OCI-LY7 (cell line): ENCODE results near the gene KIAA1217. TPM values are rescaled to one million over a fixed set of nuclear protein-coding genes. Genes with fewer than 3 reads are reported as not detected.

ENCODE experiments used
- BruUV-seq: library from RNA; stranded (reverse); fragments of 400-500 nt; replicated peaks from 2 replicates; lab custom pipeline; 2021; lab: Mats Ljungman, UMichigan
- CTCF ChIA-PET: fragments of 300-600 bp; sonication (Branson Sonifier 250); formaldehyde crosslinking; loops from one replicate; lab custom pipeline; 2022; ENCODE audit warnings: antibody characterized with exemption; ENCODE audit not compliant: unreplicated experiment; lab: Charles Lee
- POLR2A ChIA-PET: fragments of 300-600 bp; sonication (Branson Sonifier 250); formaldehyde crosslinking; loops from one replicate; lab custom pipeline; 2022; ENCODE audit warnings: antibody characterized with exemption; lab: Charles Lee
- DNase-seq: peaks from one replicate; pipeline ENCODE4 v3.0.0-alpha.2; 2015; ENCODE audit warnings: low spot score
- H2AFZ ChIP-seq: fragments of 200-600 bp; sonication (generic), shearing (Covaris generic); 2 replicates; pipeline ENCODE4 v1.6.1; 2014; ENCODE audit warnings: mild to moderate bottlenecking, antibody characterized with exemption, low read length, moderate library complexity
- H3K27ac ChIP-seq: fragments of 200-600 bp; sonication (generic); 2 replicates; pipeline ENCODE4 v1.5.1; 2014; ENCODE audit warnings: mixed run types, low read depth, mild to moderate bottlenecking, moderate library complexity, low read length, inconsistent platforms; ENCODE audit not compliant: poor library complexity, severe bottlenecking
- H3K36me3 ChIP-seq: fragments of 200-600 bp; sonication (generic); 2 replicates; pipeline ENCODE4 v1.6.1; 2014; ENCODE audit warnings: mild to moderate bottlenecking, antibody characterized with exemption, low read length, moderate library complexity, mixed read lengths; ENCODE audit not compliant: insufficient read depth
- H3K4me1 ChIP-seq: fragments of 200-600 bp; sonication (generic); 2 replicates; pipeline ENCODE4 v1.5.1; 2014; ENCODE audit warnings: mild to moderate bottlenecking, low read length; ENCODE audit not compliant: insufficient read depth, poor library complexity, severe bottlenecking
- H3K4me2 ChIP-seq: fragments of 200-600 bp; sonication (generic); 2 replicates; pipeline ENCODE4 v1.6.1; 2014; ENCODE audit warnings: mild to moderate bottlenecking, low read length
- H3K4me3 ChIP-seq: fragments of 200-600 bp; sonication (generic); 2 replicates; pipeline ENCODE4 v1.5.1; 2014; ENCODE audit warnings: mild to moderate bottlenecking, low read depth, low read length; ENCODE audit not compliant: poor library complexity, severe bottlenecking
- H3K79me2 ChIP-seq: fragments of 200-600 bp; sonication (generic); 2 replicates; pipeline ENCODE4 v1.6.1; 2016; ENCODE audit warnings: low read depth, mild to moderate bottlenecking, low read length, moderate library complexity, mixed read lengths; ENCODE audit not compliant: insufficient read depth
- H3K9me2 ChIP-seq: fragments of 200-600 bp; sonication (generic); 2 replicates; pipeline ENCODE4 v1.6.1; 2016; ENCODE audit warnings: mild to moderate bottlenecking, low read length, mixed read lengths; ENCODE audit not compliant: insufficient read depth
- H3K9me3 ChIP-seq: fragments of 200-600 bp; sonication (generic); 2 replicates; pipeline ENCODE4 v1.6.1; 2014; ENCODE audit warnings: mild to moderate bottlenecking, mixed run types, low read length, mixed read lengths
- H4K20me1 ChIP-seq: fragments of 200-600 bp; sonication (generic); 2 replicates; pipeline ENCODE4 v1.6.1; 2014; ENCODE audit warnings: mild to moderate bottlenecking, antibody characterized with exemption, low read length, moderate library complexity, mixed read lengths; ENCODE audit not compliant: insufficient read depth
- CTCF ChIP-seq: fragments of 200-600 bp; sonication (generic); conservative IDR thresholded peaks from 2 replicates; pipeline ENCODE4 v1.5.1; 2014; ENCODE audit warnings: mild to moderate bottlenecking, antibody characterized with exemption, low read length, moderate library complexity, mixed read lengths
- EZH2phosphoT487 ChIP-seq: fragments of 200-600 bp; sonication (generic); IDR thresholded peaks from 2 replicates; pipeline ENCODE4 v1.6.1; 2018; ENCODE audit warnings: low read depth, borderline replicate concordance, mild to moderate bottlenecking, mixed run types, antibody characterized with exemption, low read length, moderate library complexity, mixed read lengths
- intact Hi-C: fragments of 100-400 bp; cut with micrococcal nuclease; formaldehyde crosslinking; loops from one replicate; pipeline ENCODE4 v1.10.0; 2022; ENCODE audit not compliant: unreplicated experiment
- total RNA-seq, 2 experiments: library from RNA; depleted of rRNA in 1 of 2; stranded (reverse); fragments of >200 nt in 1 of 2; shearing (Covaris generic) in 1 of 2; gene quantifications; 2 replicates each; pipeline ENCODE4 v1.2.3, GENCODE V29; 2014 to 2022

Gene KIAA1217
- total RNA-seq, 2 experiments from 2014 or later = not detected

GRCh38 chr10:24355056-24355688, 146.2 kb downstream of the KIAA1217 start:
- Histone ChIP-seq H3K27ac (no peak overlapping the region), H3K36me3 (no peaks in the 10 kb centered on the region), H3K9me2 (no peaks in the 10 kb centered on the region), H2AFZ (no peak overlapping the region), H3K9me3 (no peaks in the 10 kb centered on the region), H3K4me3 (no peak overlapping the region), H4K20me1 (no peaks in the 10 kb centered on the region), H3K4me1 (no peaks in the 10 kb centered on the region), H3K4me2 (no peak overlapping the region), H3K79me2 (no peaks in the 10 kb centered on the region)
- TF ChIP-seq CTCF (no peak), EZH2phosphoT487 (no peak)
- no TSS peak for BruUV-seq
- intact Hi-C loops = no loop called here
- POLR2A ChIA-PET = no interaction called here
- CTCF ChIA-PET = no interaction called here
- no peak for DNase-seq

GRCh38 chr10:24357344-24358004, 148.5 kb downstream of the KIAA1217 start:
- POLR2A ChIA-PET = no interaction called here
- CTCF ChIA-PET = no interaction called here
- Histone ChIP-seq H3K4me3 (no peak overlapping the region), H3K9me2 (no peaks in the 10 kb centered on the region), H4K20me1 (no peaks in the 10 kb centered on the region), H3K36me3 (no peaks in the 10 kb centered on the region), H3K4me2 (no peak overlapping the region), H3K4me1 (no peaks in the 10 kb centered on the region), H3K27ac (no peak overlapping the region), H3K79me2 (no peaks in the 10 kb centered on the region), H3K9me3 (no peaks in the 10 kb centered on the region), H2AFZ (no peak overlapping the region)
- TF ChIP-seq CTCF (no peak), EZH2phosphoT487 (no peak)
- intact Hi-C loops = no loop called here
- DNase-seq = no peak
- no TSS peak for BruUV-seq

- no TSS peak for BruUV-seq
- intact Hi-C loops = no loop called here
These were observed 149.1 kb downstream of the KIAA1217 start for GRCh38 chr10:24358022-24358421.

More at GRCh38 chr10:24358022-24358421, 149.1 kb downstream of the KIAA1217 start:
- Histone ChIP-seq H3K4me1 (no peaks in the 10 kb centered on the region), H3K27ac (no peak overlapping the region), H3K79me2 (no peaks in the 10 kb centered on the region), H3K36me3 (no peaks in the 10 kb centered on the region), H4K20me1 (no peaks in the 10 kb centered on the region), H3K4me3 (no peak overlapping the region), H3K4me2 (no peak overlapping the region), H3K9me3 (no peaks in the 10 kb centered on the region), H3K9me2 (no peaks in the 10 kb centered on the region), H2AFZ (no peak overlapping the region)
- DNase-seq = no peak
- POLR2A ChIA-PET = no interaction called here
- TF ChIP-seq CTCF (no peak), EZH2phosphoT487 (no peak)
- CTCF ChIA-PET = interaction anchor here (0.6 kb wide), 1 partner anchor 57 kb away, joined by 7 read pairs; no protein-coding TSS in a partner anchor
